Pancreas (tissue), 10 donors: ENCODE results near the gene GSTO1. TPM values are rescaled to one million over a fixed set of nuclear protein-coding genes. Genes with fewer than 3 reads are reported as not detected.
A peak's percentile ranks its signal among the peaks of the same experiment; 100 is the strongest.

Experiments used
- ATAC-seq, 4 donors: fragments of 200-7000 bp; cut with Tn5 transposase; one replicate each; pipeline versions ENCODE4 v1.8.0 to v1.9.1; 2020; ENCODE audit warnings: mild to moderate bottlenecking in 4 of 4, moderate library complexity in 4 of 4
- DNase-seq, 6 donors: peaks; one replicate each; pipeline ENCODE4 v3.0.0-alpha.2; 2020
- FAIRE-seq: peaks from 2 replicates; lab custom pipeline; 2012; peaks lifted over from hg19 to GRCh38; lab: Jason Lieb, UNC
- H3K27ac ChIP-seq, 4 donors: fragments of 200-600 bp; sonication (generic); 1 replicate in 3 of 4; 2 replicates in 1 of 4; pipeline versions ENCODE4 v1.5.0 to v1.8.0; 2020
- H3K27me3 ChIP-seq, 4 donors: fragments of 200-600 bp; one replicate each; pipeline ENCODE4 v1.8.0; 2021
- H3K36me3 ChIP-seq, 3 donors: fragments of 200-600 bp; sonication (generic) in 1 of 3; one replicate each; pipeline versions ENCODE4 v1.5.0 to v1.8.0; 2020 to 2021
- H3K4me1 ChIP-seq, 3 donors: fragments of 200-600 bp; one replicate each; pipeline ENCODE4 v1.8.0; 2021
- H3K4me3 ChIP-seq, 4 donors: fragments of 200-600 bp; sonication (generic) in 2 of 4; one replicate each; pipeline versions ENCODE4 v1.5.0 to v1.8.0; 2020 to 2021
- H3K9me3 ChIP-seq, 4 donors: fragments of 200-600 bp; one replicate each; pipeline ENCODE4 v1.8.0; 2021
- CTCF ChIP-seq, 4 donors: fragments of 200-600 bp; sonication (generic) in 3 of 4; IDR thresholded peaks; one replicate each; pipeline versions ENCODE4 v1.5.0 to v1.8.0; 2021; ENCODE audit warnings: antibody characterized with exemption in 4 of 4
- WGBS, 2 donors: extraction: QIAGEN DNeasy Blood & Tissue Kit; methylation state at CpG; one replicate each; pipeline ENCODE4 v1.1.7; 2013; 5-methylcytosine and 5-hydroxymethylcytosine counted together
- intact Hi-C, 3 donors: fragments of 100-400 bp; cut with DNase I; formaldehyde crosslinking; loops; one replicate each; pipeline versions ENCODE4 v1.11.1 to v1.14.2; 2022
- polyA plus RNA-seq, 2 donors: library from polyadenylated mRNA; stranded (reverse); fragments of 200-250 nt; gene quantifications; one replicate each; pipeline ENCODE4 v1.2.3, GENCODE V29; 2013
- total RNA-seq, 6 donors: library from RNA; stranded (reverse); fragmentation: NEBNext Ultra II Directional in 4 of 6; extraction: Animal tissue kit (Norgen Biotek cat#: 25700) in 4 of 6; gene quantifications; one replicate each; pipeline versions ENCODE4 v1.2.1 to v1.2.4, GENCODE V29; 2021 to 2023
- donor health status: healthy with polysubstance abuse.
- donor health status: DM: no; HTN: no; CAD: no; lungs with moderate emphysema.
- donor health status: DM: no; HTN: no; CAD: no.
- donor health status: control.
- donor health status: control.
- donor health status: Bipolar disorder and iron deficiency.
- donor health status: DM: yes; HTN: yes; CAD: no.
- donor health status: DM: no; HTN: no; CAD: no.
- donor health status: DM: no; HTN: no; CAD: no.
- donor health status: DM: yes; HTN: yes; CAD: no.

GSTO1 gene
- total and polyA plus RNA-seq, 8 donors = 22.7 to 76.0 (median 42.1) TPM

- Histone ChIP-seq H3K27ac (peak within 1 kb of the TSS; percentile 49 to 67 (median 62)), H3K36me3 (peaks cover 0 to 17% (median 6%) of the 10 kb centered on the region in 3 donors), H3K4me3 (peak within 1 kb of the TSS; percentile 67 to 86 (median 84)), H3K9me3 (no peaks in the 10 kb centered on the region), H3K4me1 (peaks cover 0 to 7% (median 4%) of the 10 kb centered on the region in 3 donors), H3K27me3 (no peaks in the 10 kb centered on the region)
- FAIRE-seq (peak; percentile 96), DNase-seq (peak; percentile 94 to 99 (median 98)), ATAC-seq (peak; percentile 99 to 100 (median 100))
- 4 to 11% methylated on average over 59 of the region's 59 CpGs for WGBS, 2 donors
- intact Hi-C loops = no loop called here
- no peak for TF ChIP-seq CTCF (IDR thresholded peaks at IDR 0.05)
Measured at GRCh38 chr10:104268713-104269645, 14.3 kb downstream of the GSTO1 start, which contains the start of gene GSTO2. Gene GSTO2, plus strand, starts transcription at chr10:104269184. Its CDS starts 5,732 bp downstream, at chr10:104274916.

GRCh38 chr10:104273286-104273685 is 18.6 kb downstream of the GSTO1 start:
- H3K4me1 ChIP-seq = peaks cover 9% of the 10 kb centered on the region in 3 donors
- ATAC-seq = no peak
- no peak for DNase-seq
- H3K9me3 ChIP-seq = no peaks in the 10 kb centered on the region
- WGBS, 2 donors = 68 to 76% methylated on average over 1 of the region's 1 CpG
- H3K27me3 ChIP-seq = no peaks in the 10 kb centered on the region
- H3K27ac ChIP-seq = no peak overlapping the region
- no peaks in the 10 kb centered on the region for H3K36me3 ChIP-seq
- TF ChIP-seq CTCF (IDR thresholded peaks at IDR 0.05) = no peak
- no peak for FAIRE-seq
- intact Hi-C loops = no loop called here
- no peak overlapping the region for H3K4me3 ChIP-seq

GRCh38 chr10:104273899-104274575 is 19.3 kb downstream of the GSTO1 start:
- H3K9me3 ChIP-seq = no peaks in the 10 kb centered on the region
- peaks cover 9% of the 10 kb centered on the region in 3 donors for H3K4me1 ChIP-seq
- 41 to 58% methylated on average over 4 of the region's 4 CpGs for WGBS, 2 donors
- no peaks in the 10 kb centered on the region for H3K27me3 ChIP-seq
- no peaks in the 10 kb centered on the region for H3K36me3 ChIP-seq
- H3K27ac ChIP-seq = peak overlapping the region in 2 of 4 donors; percentile 0 to 17
- FAIRE-seq = no peak
- peak overlapping the region in 2 of 4 donors; percentile 48 to 60 for H3K4me3 ChIP-seq
- peak in 2 of 4 donors; percentile 2 to 3 for ATAC-seq
- TF ChIP-seq CTCF (IDR thresholded peaks at IDR 0.05) = no peak
- no peak for DNase-seq
- intact Hi-C loops = no loop called here

- Histone ChIP-seq H3K27ac (peak overlapping the region; percentile 0 to 38 (median 27)), H3K4me3 (peak overlapping the region; percentile 48 to 60 (median 54)), H3K4me1 (peaks cover 5 to 9% (median 9%) of the 10 kb centered on the region in 3 donors), H3K36me3 (no peaks in the 10 kb centered on the region), H3K9me3 (no peaks in the 10 kb centered on the region), H3K27me3 (no peaks in the 10 kb centered on the region)
- 6% methylated on average over 42 of the region's 42 CpGs for WGBS, 2 donors
- peak; percentile 87 to 94 (median 90) for TF ChIP-seq CTCF (IDR thresholded peaks at IDR 0.05)
- DNase-seq = peak; percentile 64 to 88 (median 74)
- FAIRE-seq = no peak
- ATAC-seq = peak; percentile 90 to 97 (median 96)
- intact Hi-C loops = no loop called here
Measured at GRCh38 chr10:104274762-104275721, 20.4 kb downstream of the GSTO1 start.
